Pancreas (tissue), 10 donors: ENCODE measurements around the gene DNMBP. TPM values are rescaled to one million over a fixed set of nuclear protein-coding genes. Genes with fewer than 3 reads are reported as not detected.
"Not testable (repeated sequence)": the region's sequence is repeated elsewhere in the genome, so short reads cannot be mapped to it uniquely, and the experiment has no call there.

Experiments used
- ATAC-seq, 4 donors: fragments of 200-7000 bp; cut with Tn5 transposase; one replicate each; pipeline versions ENCODE4 v1.8.0 to v1.9.1; 2020; ENCODE audit warnings: mild to moderate bottlenecking in 4 of 4, moderate library complexity in 4 of 4
- DNase-seq, 6 donors: peaks; one replicate each; pipeline ENCODE4 v3.0.0-alpha.2; 2020
- FAIRE-seq: peaks from 2 replicates; lab custom pipeline; 2012; peaks lifted over from hg19 to GRCh38; lab: Jason Lieb, UNC
- H3K27ac ChIP-seq, 4 donors: fragments of 200-600 bp; sonication (generic); 1 replicate in 3 of 4; 2 replicates in 1 of 4; pipeline versions ENCODE4 v1.5.0 to v1.8.0; 2020
- H3K27me3 ChIP-seq, 4 donors: fragments of 200-600 bp; one replicate each; pipeline ENCODE4 v1.8.0; 2021
- H3K36me3 ChIP-seq, 3 donors: fragments of 200-600 bp; sonication (generic) in 1 of 3; one replicate each; pipeline versions ENCODE4 v1.5.0 to v1.8.0; 2020 to 2021
- H3K4me1 ChIP-seq, 3 donors: fragments of 200-600 bp; one replicate each; pipeline ENCODE4 v1.8.0; 2021
- H3K4me3 ChIP-seq, 4 donors: fragments of 200-600 bp; sonication (generic) in 2 of 4; one replicate each; pipeline versions ENCODE4 v1.5.0 to v1.8.0; 2020 to 2021
- H3K9me3 ChIP-seq, 4 donors: fragments of 200-600 bp; one replicate each; pipeline ENCODE4 v1.8.0; 2021
- CTCF ChIP-seq, 4 donors: fragments of 200-600 bp; sonication (generic) in 3 of 4; IDR thresholded peaks; one replicate each; pipeline versions ENCODE4 v1.5.0 to v1.8.0; 2021; ENCODE audit warnings: antibody characterized with exemption in 4 of 4
- WGBS, 2 donors: extraction: QIAGEN DNeasy Blood & Tissue Kit; methylation state at CpG; one replicate each; pipeline ENCODE4 v1.1.7; 2013; 5-methylcytosine and 5-hydroxymethylcytosine counted together
- intact Hi-C, 3 donors: fragments of 100-400 bp; cut with DNase I; formaldehyde crosslinking; loops; one replicate each; pipeline versions ENCODE4 v1.11.1 to v1.14.2; 2022
- polyA plus RNA-seq, 2 donors: library from polyadenylated mRNA; stranded (reverse); fragments of 200-250 nt; gene quantifications; one replicate each; pipeline ENCODE4 v1.2.3, GENCODE V29; 2013
- total RNA-seq, 6 donors: library from RNA; stranded (reverse); fragmentation: NEBNext Ultra II Directional in 4 of 6; extraction: Animal tissue kit (Norgen Biotek cat#: 25700) in 4 of 6; gene quantifications; one replicate each; pipeline versions ENCODE4 v1.2.1 to v1.2.4, GENCODE V29; 2021 to 2023
- donor health status: healthy with polysubstance abuse.
- donor health status: DM: no; HTN: no; CAD: no; lungs with moderate emphysema.
- donor health status: DM: no; HTN: no; CAD: no.
- donor health status: control.
- donor health status: control.
- donor health status: Bipolar disorder and iron deficiency.
- donor health status: DM: yes; HTN: yes; CAD: no.
- donor health status: DM: no; HTN: no; CAD: no.
- donor health status: DM: no; HTN: no; CAD: no.
- donor health status: DM: yes; HTN: yes; CAD: no.

The DNMBP gene
- total and polyA plus RNA-seq, 8 donors: 8.9 to 17.9 (median 11.2) TPM

GRCh38 chr10:99895867-99896266 is 113.9 kb downstream of the DNMBP start:
- 88 to 90% methylated on average over 9 of the region's 9 CpGs for WGBS, 2 donors
- DNase-seq (no peak), FAIRE-seq (no peak), ATAC-seq (no peak)
- no peaks in the 10 kb centered on the region for H3K9me3 ChIP-seq
- H3K4me3 ChIP-seq: no peak overlapping the region
- no peak for TF ChIP-seq CTCF (IDR thresholded peaks at IDR 0.05)
- H3K27ac ChIP-seq: no peak overlapping the region
- H3K4me1 ChIP-seq: no peaks in the 10 kb centered on the region
- no peaks in the 10 kb centered on the region for H3K27me3 ChIP-seq
- H3K36me3 ChIP-seq: peaks cover 6 to 67% (median 48%) of the 10 kb centered on the region in 3 donors
- intact Hi-C loops: no loop called here

GRCh38 chr10:99895066-99895465 is 114.7 kb downstream of the DNMBP start:
- WGBS, 2 donors: 93 to 94% methylated on average over 9 of the region's 9 CpGs
- H3K36me3 ChIP-seq: peaks cover 6 to 66% (median 48%) of the 10 kb centered on the region in 3 donors

GRCh38 chr10:99894613-99895012 is 115.1 kb downstream of the DNMBP start:
- no peak overlapping the region for H3K4me3 ChIP-seq
- FAIRE-seq (no peak), DNase-seq (no peak), ATAC-seq (no peak)
- H3K36me3 ChIP-seq: peaks cover 6 to 63% (median 48%) of the 10 kb centered on the region in 3 donors
- H3K27ac ChIP-seq: no peak overlapping the region
- no peaks in the 10 kb centered on the region for H3K4me1 ChIP-seq
- intact Hi-C loops: no loop called here
- 88 to 96% methylated on average over 4 of the region's 4 CpGs for WGBS, 2 donors
- H3K27me3 ChIP-seq: no peaks in the 10 kb centered on the region
- H3K9me3 ChIP-seq: no peaks in the 10 kb centered on the region
- TF ChIP-seq CTCF (IDR thresholded peaks at IDR 0.05): no peak

More at GRCh38 chr10:99895066-99895465, 114.7 kb downstream of the DNMBP start:
- H3K4me3 ChIP-seq, DNase-seq, H3K27me3 ChIP-seq, H3K27ac ChIP-seq, H3K4me1 ChIP-seq, intact Hi-C loops, H3K9me3 ChIP-seq, FAIRE-seq, ATAC-seq: not testable (repeated sequence)

GRCh38 chr10:99888622-99889021 is 121.1 kb downstream of the DNMBP start:
- DNase-seq: no peak
- Histone ChIP-seq H3K27ac (no peak overlapping the region), H3K4me3 (no peak overlapping the region), H3K27me3 (no peaks in the 10 kb centered on the region), H3K4me1 (no peaks in the 10 kb centered on the region), H3K9me3 (no peaks in the 10 kb centered on the region), H3K36me3 (peaks cover 0 to 57% (median 33%) of the 10 kb centered on the region in 3 donors)
- no peak for ATAC-seq
- no peak for FAIRE-seq
- 79% methylated on average over 4 of the region's 4 CpGs for WGBS, 2 donors
- TF ChIP-seq CTCF (IDR thresholded peaks at IDR 0.05): no peak
- intact Hi-C loops: no loop called here

GRCh38 chr10:99883523-99883922 is 126.2 kb downstream of the DNMBP start:
- intact Hi-C loops: no loop called here
- ATAC-seq: no peak
- TF ChIP-seq CTCF (IDR thresholded peaks at IDR 0.05): no peak
- H3K4me3 ChIP-seq: no peak overlapping the region
- no peak for FAIRE-seq
- 59 to 67% methylated on average over 2 of the region's 2 CpGs for WGBS, 2 donors
- no peaks in the 10 kb centered on the region for H3K9me3 ChIP-seq
- no peak for DNase-seq
- peaks cover 6 to 94% (median 44%) of the 10 kb centered on the region in 3 donors for H3K36me3 ChIP-seq
- no peak overlapping the region for H3K27ac ChIP-seq
- H3K4me1 ChIP-seq: no peaks in the 10 kb centered on the region
- H3K27me3 ChIP-seq: no peaks in the 10 kb centered on the region
